H1 (cell line): ENCODE data around the gene ATAD3B. TPM values are rescaled to one million over a fixed set of nuclear protein-coding genes. Genes with fewer than 3 reads are reported as not detected.
"Not testable (repeated sequence)": the region's sequence is repeated elsewhere in the genome, so short reads cannot be mapped to it uniquely, and the experiment has no call there.

Experiments
- CTCF ChIA-PET: fragments of 300-600 bp; sonication (Branson Sonifier 250); formaldehyde crosslinking; loops from one replicate; lab custom pipeline; 2021; ENCODE audit not compliant: partially characterized antibody; lab: Charles Lee
- POLR2A ChIA-PET: fragments of 300-600 bp; sonication (Branson Sonifier 250); formaldehyde crosslinking; loops from one replicate; lab custom pipeline; 2021; ENCODE audit warnings: inconsistent platforms; ENCODE audit not compliant: partially characterized antibody; lab: Charles Lee
- DNase-seq, 2 experiments: peaks; one replicate each; pipeline versions ENCODE4 v3.0.0 to v3.0.0-alpha.2; 2010 to 2022; ENCODE audit warnings: low spot score in 2 of 2, low read depth in 1 of 2, mixed read lengths in 1 of 2
- FAIRE-seq: peaks from 2 replicates; lab custom pipeline; 2011; peaks lifted over from hg19 to GRCh38; lab: Jason Lieb, UNC
- H2AFZ ChIP-seq: 2 replicates; pipeline ENCODE4 v1.8.1; 2012; ENCODE audit warnings: low read length, inconsistent platforms
- H2AK5ac ChIP-seq: 2 replicates; pipeline ENCODE4 v1.6.1; 2013; ENCODE audit warnings: low read depth, low read length
- H2BK120ac ChIP-seq: replicated peaks from 2 replicates; pipeline ENCODE3; 2013; ENCODE audit warnings: low read depth, low read length, inconsistent platforms
- H2BK12ac ChIP-seq: 2 replicates; pipeline ENCODE4 v1.6.1; 2013; ENCODE audit warnings: low read depth, low read length
- H2BK15ac ChIP-seq: 2 replicates; pipeline ENCODE4 v1.6.1; 2013; ENCODE audit warnings: low read length
- H2BK20ac ChIP-seq: 2 replicates; pipeline ENCODE4 v1.6.1; 2013; ENCODE audit warnings: low read length
- H2BK5ac ChIP-seq: 2 replicates; pipeline ENCODE4 v1.6.1; 2013; ENCODE audit warnings: low read depth, low read length
- H3K14ac ChIP-seq: 2 replicates; pipeline ENCODE4 v1.6.1; 2013; ENCODE audit warnings: inconsistent platforms; ENCODE audit not compliant: insufficient read length
- H3K18ac ChIP-seq: 2 replicates; pipeline ENCODE4 v1.6.1; 2013; ENCODE audit warnings: low read length; ENCODE audit errors: extremely low read depth
- H3K23ac ChIP-seq: 2 replicates; pipeline ENCODE4 v1.6.1; 2013; ENCODE audit warnings: inconsistent platforms; ENCODE audit not compliant: insufficient read length
- H3K23me2 ChIP-seq: 2 replicates; pipeline ENCODE4 v1.6.1; 2013; ENCODE audit warnings: low read depth, low read length
- H3K27ac ChIP-seq: 2 replicates; pipeline ENCODE4 v1.6.1; 2011; ENCODE audit warnings: low read depth, low read length, inconsistent platforms
- H3K27me3 ChIP-seq, 4 experiments: replicated peaks in 1 of 4; 1 replicate in 1 of 4; 2 replicates in 3 of 4; pipeline versions ENCODE4 v1.6.1 to v1.8.1; 2011 to 2013; ENCODE audit warnings: low read length in 3 of 4, mild to moderate bottlenecking in 3 of 4, inconsistent platforms in 2 of 4, mixed read lengths in 2 of 4, moderate library complexity in 1 of 4; ENCODE audit not compliant: control insufficient read depth in 3 of 4, insufficient read depth in 3 of 4; ENCODE audit errors: extremely low read depth in 1 of 4
- H3K36me3 ChIP-seq, 4 experiments: 2 replicates each; pipeline versions ENCODE4 v1.6.1 to v1.8.1; 2011 to 2013; ENCODE audit warnings: mild to moderate bottlenecking in 4 of 4, low read length in 3 of 4, moderate library complexity in 2 of 4, control low read depth in 1 of 4, inconsistent platforms in 1 of 4; ENCODE audit not compliant: insufficient read depth in 4 of 4, control insufficient read depth in 2 of 4
- H3K4ac ChIP-seq: replicated peaks from 2 replicates; pipeline ENCODE3; 2013; ENCODE audit warnings: low read length, low read depth, mixed read lengths, inconsistent platforms; ENCODE audit not compliant: insufficient read length
- H3K4me1 ChIP-seq, 4 experiments: replicated peaks in 1 of 4; 1 replicate in 1 of 4; 2 replicates in 3 of 4; pipeline versions ENCODE4 v1.6.1 to v1.8.1; 2011 to 2013; ENCODE audit warnings: low read length in 3 of 4, inconsistent platforms in 2 of 4, mixed read lengths in 1 of 4; ENCODE audit not compliant: insufficient read depth in 4 of 4, control insufficient read depth in 3 of 4
- H3K4me2 ChIP-seq, 2 experiments: 2 replicates each; pipeline versions ENCODE4 v1.6.1 to v1.8.1; 2011 to 2013; ENCODE audit warnings: low read depth in 2 of 2, low read length in 2 of 2, control low read depth in 1 of 2, inconsistent platforms in 1 of 2, mild to moderate bottlenecking in 1 of 2; ENCODE audit not compliant: insufficient read depth in 1 of 2
- H3K4me3 ChIP-seq, 4 experiments: fragments of 200-600, 300-600 bp in 1 of 4; sonication (generic), shearing (Covaris generic), sonication (Bioruptor Twin) in 1 of 4; 2 replicates each; pipeline versions ENCODE4 v1.5.1 to v1.8.1; 2011 to 2016; ENCODE audit warnings: low read length in 4 of 4, low read depth in 3 of 4, control low read depth in 2 of 4, inconsistent platforms in 2 of 4, mild to moderate bottlenecking in 2 of 4, mixed read lengths in 1 of 4, moderate library complexity in 1 of 4; ENCODE audit not compliant: insufficient read depth in 2 of 4; ENCODE audit errors: extremely low read depth in 1 of 4
- H3K56ac ChIP-seq: replicated peaks from 2 replicates; pipeline ENCODE3; 2013; ENCODE audit warnings: low read depth, mild to moderate bottlenecking, mixed read lengths, low read length, inconsistent platforms; ENCODE audit not compliant: insufficient read length
- H3K79me1 ChIP-seq: 2 replicates; pipeline ENCODE4 v1.6.1; 2013; ENCODE audit warnings: low read depth, low read length, control low read depth
- H3K79me2 ChIP-seq, 2 experiments: 2 replicates each; pipeline versions ENCODE4 v1.6.1 to v1.8.1; 2012 to 2013; ENCODE audit warnings: low read length in 2 of 2, mild to moderate bottlenecking in 2 of 2, inconsistent platforms in 1 of 2; ENCODE audit not compliant: insufficient read depth in 2 of 2, control insufficient read depth in 1 of 2
- H3K9ac ChIP-seq, 4 experiments: replicated peaks in 1 of 4; 1 replicate in 1 of 4; 2 replicates in 3 of 4; pipeline versions ENCODE4 v1.6.1 to v1.8.1; 2011 to 2013; ENCODE audit warnings: low read depth in 3 of 4, low read length in 3 of 4, control low read depth in 2 of 4, mild to moderate bottlenecking in 2 of 4, moderate library complexity in 2 of 4, inconsistent platforms in 1 of 4; ENCODE audit errors: extremely low read depth in 1 of 4
- H3K9me3 ChIP-seq, 2 experiments: 2 replicates each; pipeline versions ENCODE4 v1.6.1 to v1.8.1; 2012 to 2013; ENCODE audit warnings: mild to moderate bottlenecking in 2 of 2, moderate library complexity in 2 of 2, control low read depth in 1 of 2, inconsistent platforms in 1 of 2, low read depth in 1 of 2, low read length in 1 of 2, mixed read lengths in 1 of 2; ENCODE audit not compliant: insufficient read depth in 2 of 2
- H4K20me1 ChIP-seq, 2 experiments: replicated peaks in 1 of 2; 2 replicates each; pipeline versions ENCODE3 to v1.8.1; 2011 to 2013; ENCODE audit warnings: inconsistent platforms in 2 of 2, low read length in 2 of 2, mild to moderate bottlenecking in 1 of 2; ENCODE audit not compliant: insufficient read depth in 2 of 2, control insufficient read depth in 1 of 2
- H4K5ac ChIP-seq: 2 replicates; pipeline ENCODE4 v1.6.1; 2013; ENCODE audit warnings: low read length, low read depth, mixed read lengths, inconsistent platforms; ENCODE audit not compliant: insufficient read length
- H4K8ac ChIP-seq: 2 replicates; pipeline ENCODE4 v1.8.0; 2013; ENCODE audit warnings: mild to moderate bottlenecking, moderate library complexity, low read length, inconsistent platforms; ENCODE audit not compliant: insufficient read depth; ENCODE audit errors: extremely low read depth
- H4K91ac ChIP-seq: replicated peaks from 2 replicates; pipeline ENCODE3; 2013; ENCODE audit warnings: low read length, mixed read lengths, inconsistent platforms; ENCODE audit not compliant: insufficient read length
- WGBS, 2 experiments: shearing (Covaris generic) in 1 of 2; methylation state at CpG; one replicate each; pipeline versions ENCODE4 v1.1.6 to v1.1.7; 2013 to 2015; ENCODE audit warnings: low lambda C conversion rate in 2 of 2, mixed read lengths in 2 of 2, inconsistent platforms in 1 of 2, low coverage in 1 of 2, missing lambda C conversion rate in 1 of 2; ENCODE audit not compliant: insufficient replicate concordance in 2 of 2, insufficient coverage in 1 of 2, insufficient read length in 1 of 2; ENCODE audit errors: extremely low coverage in 1 of 2, missing lambda C conversion rate in 1 of 2; 5-methylcytosine and 5-hydroxymethylcytosine counted together
- polyA plus RNA-seq, 7 experiments: library from polyadenylated mRNA; depleted of rRNA in 3 of 7; stranded (reverse) in 5 of 7; unstranded in 2 of 7; fragments of >200 nt in 5 of 7; fragments of 200-250 nt in 2 of 7; gene quantifications; 1 replicate in 5 of 7; 2 replicates in 1 of 7; 4 replicates in 1 of 7; pipeline versions ENCODE4 v1.2.1 to v1.2.3, GENCODE V29; 2011 to 2013; ENCODE audit warnings: missing spikeins in 2 of 7, mixed read lengths in 2 of 7
- total RNA-seq: library from RNA; stranded (reverse); fragmentation: NEBNext Ultra II Directional; extraction: Animal tissue kit (Norgen Biotek cat#: 25700); gene quantifications from 2 replicates; pipeline ENCODE4 v1.2.1, GENCODE V29; 2021

Gene ATAD3B
- total and polyA plus RNA-seq, 2 of the 8 experiments (the other 6 are each of a cell fraction or from before 2014, with no cell fraction given): 31.3 to 63.0 TPM

DNA sequence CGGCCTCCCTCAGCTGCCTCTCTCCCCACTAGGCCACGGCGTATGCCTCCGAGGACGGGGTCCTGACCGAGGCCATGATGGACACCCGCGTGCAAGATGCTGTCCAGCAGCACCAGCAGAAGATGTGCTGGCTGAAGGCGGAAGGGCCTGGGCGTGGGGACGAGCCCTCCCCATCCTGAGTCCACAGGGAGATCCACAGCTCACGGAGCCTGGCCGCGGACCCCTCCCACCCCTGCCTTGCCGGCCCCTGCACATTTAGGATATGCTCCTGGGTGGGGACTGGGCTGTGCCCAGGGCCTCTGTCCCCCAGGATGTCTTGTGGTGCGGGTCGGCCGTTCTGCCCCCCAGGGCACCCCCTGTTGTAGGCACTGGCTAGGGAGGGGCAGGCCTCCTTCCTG lies 62.3 kb downstream of the ATAD3B start:
- H4K91ac ChIP-seq, H3K27me3 ChIP-seq, H2BK12ac ChIP-seq, H2BK20ac ChIP-seq, H3K23me2 ChIP-seq, FAIRE-seq, H3K4ac ChIP-seq, H3K4me3 ChIP-seq, H3K9me3 ChIP-seq, H2BK120ac ChIP-seq, H3K56ac ChIP-seq, H4K5ac ChIP-seq, H3K79me1 ChIP-seq, H2AK5ac ChIP-seq, H3K79me2 ChIP-seq, DNase-seq, CTCF ChIA-PET, H3K14ac ChIP-seq, H2BK5ac ChIP-seq, H3K23ac ChIP-seq, H2BK15ac ChIP-seq, H3K18ac ChIP-seq, H3K27ac ChIP-seq, H3K4me1 ChIP-seq, H3K4me2 ChIP-seq, H3K9ac ChIP-seq, H4K8ac ChIP-seq, H2AFZ ChIP-seq: not testable (repeated sequence)
- POLR2A ChIA-PET: interaction anchor here (0.6 kb wide), 1 partner anchor 41 kb away, joined by 3 read pairs; no protein-coding TSS in a partner anchor
- Histone ChIP-seq H3K36me3 (peaks cover 2 to 16% (median 7%) of the 10 kb centered on the region in 4 experiments; a peak in 5 of 8 replicates), H4K20me1 (peaks cover 3 to 12% of the 10 kb centered on the region in 2 experiments)
- 83% methylated on average over 10 of the region's 18 CpGs; no CpG with 5 or more reads in 1 of the 2 experiments for WGBS, 2 experiments
